CD4-positive, alpha-beta T cell (primary cell): ENCODE results near the gene PHYHIPL. TPM values are rescaled to one million over a fixed set of nuclear protein-coding genes. Genes with fewer than 3 reads are reported as not detected.

ENCODE experiments used
- ATAC-seq: fragments of 200-7000 bp; cut with Tn5 transposase; one replicate; pipeline ENCODE4 v1.10.0; 2022; ENCODE audit warnings: mild to moderate bottlenecking; ENCODE audit not compliant: poor library complexity
- CTCF ChIA-PET: fragments of 350-600 bp; sonication (Branson Sonifier 250); formaldehyde crosslinking; loops from one replicate; lab custom pipeline; 2021; ENCODE audit warnings: antibody characterized with exemption, inconsistent platforms; lab: Charles Lee
- POLR2A ChIA-PET: fragments of 350-600 bp; sonication (Branson Sonifier 250); formaldehyde crosslinking; loops from one replicate; lab custom pipeline; 2021; ENCODE audit warnings: antibody characterized with exemption, inconsistent platforms; lab: Charles Lee
- DNase-seq, 14 experiments: peaks; one replicate each; pipeline ENCODE4 v3.0.0-alpha.2; 2013 to 2020; ENCODE audit warnings: mixed read lengths in 2 of 14
- H3K27ac ChIP-seq, 2 donors: one replicate each; pipeline versions ENCODE4 v1.5.1 to v1.7.0; 2013; ENCODE audit warnings: low read length in 2 of 2, low read depth in 1 of 2, mild to moderate bottlenecking in 1 of 2
- H3K27me3 ChIP-seq, 2 experiments: 1 replicate in 1 of 2; 2 replicates in 1 of 2; pipeline versions ENCODE4 v1.6.1 to v1.7.0; 2013; ENCODE audit warnings: low read length in 2 of 2, control low read depth in 1 of 2, mild to moderate bottlenecking in 1 of 2, moderate library complexity in 1 of 2; ENCODE audit not compliant: insufficient read depth in 2 of 2, control insufficient read depth in 1 of 2
- H3K36me3 ChIP-seq: one replicate; pipeline ENCODE4 v1.6.1; 2013; ENCODE audit warnings: low read length, control low read depth; ENCODE audit not compliant: insufficient read depth
- H3K4me1 ChIP-seq: one replicate; pipeline ENCODE4 v1.6.1; 2013; ENCODE audit warnings: low read length, control low read depth; ENCODE audit not compliant: insufficient read depth
- H3K4me3 ChIP-seq: one replicate; pipeline ENCODE4 v1.5.1; 2013; ENCODE audit warnings: mild to moderate bottlenecking, low read length, moderate library complexity
- H3K9me3 ChIP-seq, 2 experiments: 1 replicate in 1 of 2; 2 replicates in 1 of 2; pipeline versions ENCODE4 v1.6.1 to v1.7.0; 2013; ENCODE audit warnings: low read length in 2 of 2, mild to moderate bottlenecking in 2 of 2, control low read depth in 1 of 2, moderate library complexity in 1 of 2; ENCODE audit not compliant: control insufficient read depth in 1 of 2, insufficient read depth in 1 of 2
- H3K27ac Mint-ChIP-seq: one replicate; pipeline ENCODE4 v1.8.0; 2020; ENCODE audit warnings: mixed read lengths
- H3K27me3 Mint-ChIP-seq: one replicate; pipeline ENCODE4 v1.8.0; 2021; ENCODE audit warnings: mixed read lengths
- H3K36me3 Mint-ChIP-seq: one replicate; pipeline ENCODE4 v1.8.0; 2021; ENCODE audit warnings: low read depth, mixed read lengths
- H3K4me1 Mint-ChIP-seq: one replicate; pipeline ENCODE4 v1.8.0; 2021; ENCODE audit warnings: low read depth, mixed read lengths
- H3K4me3 Mint-ChIP-seq: one replicate; pipeline ENCODE4 v1.8.0; 2020; ENCODE audit warnings: mild to moderate bottlenecking, mixed read lengths
- H3K9me3 Mint-ChIP-seq: one replicate; pipeline ENCODE4 v1.8.0; 2020; ENCODE audit warnings: mixed read lengths
- CTCF ChIP-seq: fragments of 200-600 bp; IDR thresholded peaks from one replicate; pipeline ENCODE4 v1.8.0; 2022; ENCODE audit warnings: antibody characterized with exemption, mild to moderate bottlenecking
- intact Hi-C, 2 experiments: fragments of 100-400 bp; cut with DNase I in 1 of 2; cut with micrococcal nuclease in 1 of 2; formaldehyde crosslinking; loops; one replicate each; pipeline versions ENCODE4 v1.15.1 to v1.9.0; 2023 to 2025; cut with DNase I, micrococcal nuclease
- total RNA-seq, 174 experiments: library from RNA in 2 of 174; stranded (reverse) in 2 of 174; gene quantifications; one replicate each; pipeline ENCODE4 v1.2.3 and lab custom pipeline; 2021 to 2026

Gene PHYHIPL
- total RNA-seq, 2 experiments from 2014 or later: not detected

GRCh38 chr10:59273445-59273844 is 97.0 kb downstream of the PHYHIPL start:
- no peak for DNase-seq
- H3K9me3 Mint-ChIP-seq: peaks cover 2% of the 10 kb centered on the region
- CTCF ChIA-PET: no interaction called here
- no peaks in the 10 kb centered on the region for H3K36me3 Mint-ChIP-seq
- H3K27me3 Mint-ChIP-seq: no peaks in the 10 kb centered on the region
- H3K36me3 ChIP-seq: no peaks in the 10 kb centered on the region
- no peaks in the 10 kb centered on the region for H3K4me1 Mint-ChIP-seq
- H3K4me3 ChIP-seq: no peak overlapping the region
- H3K27ac ChIP-seq: no peak overlapping the region
- H3K27ac Mint-ChIP-seq: no peak overlapping the region
- POLR2A ChIA-PET: no interaction called here
- H3K27me3 ChIP-seq: no peaks in the 10 kb centered on the region
- H3K9me3 ChIP-seq: no peaks in the 10 kb centered on the region
- H3K4me1 ChIP-seq: no peaks in the 10 kb centered on the region
- ATAC-seq: no peak
- intact Hi-C loops: no loop called here
- no peak for TF ChIP-seq CTCF
- H3K4me3 Mint-ChIP-seq: no peak overlapping the region

DNA sequence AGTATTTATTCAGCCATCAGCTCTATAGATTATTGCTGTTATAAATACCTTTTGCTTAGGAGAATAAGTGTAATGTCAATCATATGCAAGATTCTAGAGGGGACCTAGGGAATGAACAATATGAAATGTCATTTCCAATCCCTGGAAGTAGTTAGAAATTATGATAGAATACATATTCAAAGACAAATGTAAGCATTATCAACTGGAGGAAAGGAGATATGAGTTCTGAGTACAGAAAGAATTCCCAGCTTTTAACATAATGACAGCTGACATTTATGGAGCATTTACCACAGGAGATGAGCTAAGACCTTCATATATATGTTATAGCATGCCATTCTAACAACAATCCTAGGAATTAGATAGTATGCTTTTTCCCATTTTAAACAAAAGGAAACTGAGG is 99.7 kb downstream of the PHYHIPL start:
- Mint-ChIP-seq H3K4me1 (no peaks in the 10 kb centered on the region), H3K27me3 (no peaks in the 10 kb centered on the region), H3K9me3 (no peaks in the 10 kb centered on the region), H3K4me3 (no peak overlapping the region), H3K27ac (no peak overlapping the region), H3K36me3 (no peaks in the 10 kb centered on the region)
- ATAC-seq (no peak), DNase-seq (no peak)
- no peaks in the 10 kb centered on the region for H3K36me3 ChIP-seq
- H3K4me1 ChIP-seq: no peaks in the 10 kb centered on the region
- no peak overlapping the region for H3K27ac ChIP-seq
- intact Hi-C loops: no loop called here
- CTCF ChIA-PET: no interaction called here
- H3K27me3 ChIP-seq: no peaks in the 10 kb centered on the region
- no peaks in the 10 kb centered on the region for H3K9me3 ChIP-seq
- POLR2A ChIA-PET: no interaction called here
- no peak overlapping the region for H3K4me3 ChIP-seq
- TF ChIP-seq CTCF: no peak

DNA sequence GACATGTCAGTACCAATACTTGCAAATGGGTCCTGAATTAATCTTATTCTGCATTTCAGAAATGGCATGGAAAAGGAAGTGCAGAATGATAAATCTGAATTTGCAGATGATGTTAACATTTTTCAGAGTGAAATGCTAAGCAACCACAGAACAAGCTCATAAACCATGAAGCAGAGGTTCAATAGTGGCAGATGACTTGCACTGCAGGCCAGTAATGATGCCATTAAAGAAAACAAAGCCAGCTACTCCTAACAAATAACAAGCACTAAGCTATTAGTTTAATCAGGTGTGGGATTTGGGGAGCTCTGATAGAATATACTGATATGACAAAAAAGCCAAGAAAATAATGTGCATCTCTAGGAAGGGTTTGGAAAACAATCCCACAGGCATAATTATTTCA is 100.5 kb downstream of the PHYHIPL start:
- H3K27ac ChIP-seq: no peak overlapping the region
- no peaks in the 10 kb centered on the region for H3K36me3 ChIP-seq
- ATAC-seq: no peak
- no peaks in the 10 kb centered on the region for H3K27me3 ChIP-seq
- H3K9me3 ChIP-seq: no peaks in the 10 kb centered on the region
- DNase-seq: no peak
- H3K9me3 Mint-ChIP-seq: no peaks in the 10 kb centered on the region
- no peaks in the 10 kb centered on the region for H3K36me3 Mint-ChIP-seq
- H3K4me3 ChIP-seq: no peak overlapping the region
- H3K4me1 Mint-ChIP-seq: no peaks in the 10 kb centered on the region
- no peak overlapping the region for H3K4me3 Mint-ChIP-seq
- H3K27me3 Mint-ChIP-seq: no peaks in the 10 kb centered on the region
- no peak overlapping the region for H3K27ac Mint-ChIP-seq
- H3K4me1 ChIP-seq: no peaks in the 10 kb centered on the region
- intact Hi-C loops: no loop called here
- TF ChIP-seq CTCF: no peak
- CTCF ChIA-PET: no interaction called here
- POLR2A ChIA-PET: no interaction called here
